ENCODE data around the gene CST4.

- TF ChIP-seq POLR2A (IDR thresholded peaks at IDR 0.05) (no peak), CTCF (IDR thresholded peaks at IDR 0.05) (no peak)
Observed at GRCh38 chr20:23687986-23688385, 852 bp downstream of the CST4 start.

Measured in esophagus squamous epithelium (tissue), 4 donors.